Measurements from ENCODE around the gene HAO2. TPM values are rescaled to one million over a fixed set of nuclear protein-coding genes. Genes with fewer than 3 reads are reported as not detected.
"Not testable (repeated sequence)": the region's sequence is repeated elsewhere in the genome, so short reads cannot be mapped to it uniquely, and the experiment has no call there.

The HAO2 gene
- total and polyA plus RNA-seq, 10 donors, result 0.10 to 0.25 (median 0.12) TPM; not detected in 7

GRCh38 chr1:119347858-119348257 is 20.7 kb upstream of the HAO2 start:
- Histone ChIP-seq H3K27ac (no peak overlapping the region), H3K4me1 (no peaks in the 10 kb centered on the region), H3K9me3 (peaks cover 0 to 13% (median 10%) of the 10 kb centered on the region in 8 donors), H3K4me3 (no peak overlapping the region), H3K27me3 (replicated peaks in 1 of 7) (no peaks in the 10 kb centered on the region), H3K36me3 (no peaks in the 10 kb centered on the region)
- intact Hi-C loops (cut with DNase I; ENCODE audit: low total_unique reads), result no loop called here
- DNase-seq, result no peak
- 43 to 56% (median 50%) methylated on average over 1 of the region's 1 CpG for WGBS, 5 donors
- TF ChIP-seq POLR2A (IDR thresholded peaks at IDR 0.05) (no peak), CTCF (IDR thresholded peaks at IDR 0.05 in 8 of 11, conservative IDR thresholded peaks at IDR 0.05 in 3 of 11) (no peak), POLR2AphosphoS5 (IDR thresholded peaks at IDR 0.05) (no peak)

- DNase-seq, result no peak
- 74 to 84% (median 81%) methylated on average over 4 of the region's 4 CpGs for WGBS, 5 donors
- Histone ChIP-seq H3K27ac (no peak overlapping the region), H3K36me3 (no peaks in the 10 kb centered on the region), H3K27me3 (replicated peaks in 1 of 7) (no peaks in the 10 kb centered on the region), H3K9me3 (peaks cover 0 to 11% (median 9%) of the 10 kb centered on the region in 8 donors), H3K4me3 (no peak overlapping the region), H3K4me1 (no peaks in the 10 kb centered on the region)
- TF ChIP-seq CTCF (IDR thresholded peaks at IDR 0.05 in 8 of 11, conservative IDR thresholded peaks at IDR 0.05 in 3 of 11), result no peak
- no peak for TF ChIP-seq POLR2AphosphoS5 (IDR thresholded peaks at IDR 0.05)
- no peak for TF ChIP-seq POLR2A (IDR thresholded peaks at IDR 0.05)
- intact Hi-C loops (cut with DNase I; ENCODE audit: low total_unique reads), result no loop called here
Measured at GRCh38 chr1:119348941-119349340, 19.6 kb upstream of the HAO2 start.

- 95 to 97% (median 96%) methylated on average over 2 of the region's 2 CpGs for WGBS, 5 donors
- not testable (repeated sequence) for DNase-seq
Measured at GRCh38 chr1:119350866-119351265, 17.7 kb upstream of the HAO2 start.

GRCh38 chr1:119351997-119352396 is 16.6 kb upstream of the HAO2 start:
- DNase-seq, result no peak
- TF ChIP-seq CTCF (IDR thresholded peaks at IDR 0.05 in 8 of 11, conservative IDR thresholded peaks at IDR 0.05 in 3 of 11) (no peak), POLR2AphosphoS5 (IDR thresholded peaks at IDR 0.05) (no peak), POLR2A (IDR thresholded peaks at IDR 0.05) (no peak)
- H3K36me3 ChIP-seq, result no peaks in the 10 kb centered on the region
- no peaks in the 10 kb centered on the region for H3K4me1 ChIP-seq
- no peaks in the 10 kb centered on the region for H3K9me3 ChIP-seq
- no peaks in the 10 kb centered on the region for H3K27me3 ChIP-seq (replicated peaks in 1 of 7)
- intact Hi-C loops (cut with DNase I; ENCODE audit: low total_unique reads), result no loop called here
- no peak overlapping the region for H3K4me3 ChIP-seq
- WGBS, 5 donors, result 77 to 97% (median 92%) methylated on average over 1 of the region's 1 CpG
- no peak overlapping the region for H3K27ac ChIP-seq

More at GRCh38 chr1:119350866-119351265, 17.7 kb upstream of the HAO2 start:
- H3K27me3 ChIP-seq (replicated peaks in 1 of 7); H3K27ac ChIP-seq; H3K9me3 ChIP-seq; H3K36me3 ChIP-seq; H3K4me1 ChIP-seq; H3K4me3 ChIP-seq; intact Hi-C loops (cut with DNase I; ENCODE audit: low total_unique reads): not testable (repeated sequence)

- intact Hi-C loops (cut with DNase I; ENCODE audit: low total_unique reads), result no loop called here
- H3K9me3 ChIP-seq, result no peaks in the 10 kb centered on the region
- H3K36me3 ChIP-seq, result no peaks in the 10 kb centered on the region
- DNase-seq, result no peak
- no peaks in the 10 kb centered on the region for H3K4me1 ChIP-seq
- H3K27me3 ChIP-seq (replicated peaks in 1 of 7), result no peaks in the 10 kb centered on the region
- no peak overlapping the region for H3K4me3 ChIP-seq
- 88 to 97% (median 91%) methylated on average over 3 of the region's 3 CpGs for WGBS, 5 donors
- TF ChIP-seq POLR2A (IDR thresholded peaks at IDR 0.05) (no peak), POLR2AphosphoS5 (IDR thresholded peaks at IDR 0.05) (no peak), CTCF (IDR thresholded peaks at IDR 0.05 in 8 of 11, conservative IDR thresholded peaks at IDR 0.05 in 3 of 11) (no peak)
- peak overlapping the region in 1 of 8 donors; percentile 37 for H3K27ac ChIP-seq
Measured at GRCh38 chr1:119353836-119354235, 14.7 kb upstream of the HAO2 start.
